Activated CD4-positive, alpha-beta T cell treated with anti-CD3 and anti-CD28 coated beads for 36 hours (primary cell): ENCODE measurements around the gene MAPK1. TPM values are rescaled to one million over a fixed set of nuclear protein-coding genes. Genes with fewer than 3 reads are reported as not detected.
"Not testable (repeated sequence)": the region's sequence is repeated elsewhere in the genome, so short reads cannot be mapped to it uniquely, and the experiment has no call there.

Experiments used
- ATAC-seq: fragments of 200-7000 bp; cut with Tn5 transposase; one replicate; pipeline ENCODE4 v1.10.0; 2021; ENCODE audit warnings: mild to moderate bottlenecking, moderate library complexity
- CTCF ChIA-PET: fragments of 350-600 bp; sonication (Branson Sonifier 250); formaldehyde crosslinking; loops from one replicate; lab custom pipeline; 2021; ENCODE audit warnings: antibody characterized with exemption; lab: Charles Lee
- POLR2A ChIA-PET: fragments of 350-600 bp; sonication (Branson Sonifier 250); formaldehyde crosslinking; loops from one replicate; lab custom pipeline; 2021; ENCODE audit warnings: antibody characterized with exemption, inconsistent platforms; lab: Charles Lee
- DNase-seq: peaks from one replicate; pipeline ENCODE4 v3.0.0-alpha.2; 2020
- H3K27ac Mint-ChIP-seq: one replicate; pipeline ENCODE4 v1.8.0; 2021; ENCODE audit warnings: mixed read lengths
- H3K27me3 Mint-ChIP-seq: one replicate; pipeline ENCODE4 v1.8.0; 2021; ENCODE audit warnings: mixed read lengths
- H3K36me3 Mint-ChIP-seq: one replicate; pipeline ENCODE4 v1.8.0; 2021; ENCODE audit warnings: low read depth, mixed read lengths
- H3K4me1 Mint-ChIP-seq: one replicate; pipeline ENCODE4 v1.8.0; 2021; ENCODE audit warnings: mixed read lengths
- H3K4me3 Mint-ChIP-seq: one replicate; pipeline ENCODE4 v1.8.0; 2021; ENCODE audit warnings: mild to moderate bottlenecking, moderate library complexity, mixed read lengths
- H3K9me3 Mint-ChIP-seq: one replicate; pipeline ENCODE4 v1.8.0; 2021; ENCODE audit warnings: low read depth, mixed read lengths
- intact Hi-C, 2 experiments: fragments of 100-400 bp; cut with DNase I in 1 of 2; cut with micrococcal nuclease in 1 of 2; formaldehyde crosslinking; loops; one replicate each; pipeline versions ENCODE4 v1.14.2 to v1.15.1; 2022 to 2024; cut with DNase I, micrococcal nuclease
- total RNA-seq, 2 experiments: library from RNA; stranded (reverse); gene quantifications; one replicate each; pipeline ENCODE4 v1.2.3, GENCODE V29; 2021

Gene MAPK1
- total RNA-seq, 2 experiments from 2014 or later: 91.9 to 108 TPM

- DNase-seq (no peak), ATAC-seq (peak; percentile 42)
- ChIA-PET POLR2A (interaction anchor here (0.6 kb wide), 1 partner anchor 61 kb away, joined by 4 read pairs; no protein-coding TSS in a partner anchor), CTCF (no interaction called here)
- Mint-ChIP-seq H3K27ac (no peak overlapping the region), H3K4me3 (no peak overlapping the region), H3K27me3 (no peaks in the 10 kb centered on the region), H3K9me3 (no peaks in the 10 kb centered on the region), H3K36me3 (peaks cover 56% of the 10 kb centered on the region), H3K4me1 (peaks cover 5% of the 10 kb centered on the region)
- intact Hi-C loops: no loop called here
Measured at GRCh38 chr22:21802056-21802455, 65.4 kb downstream of the MAPK1 start.

DNA sequence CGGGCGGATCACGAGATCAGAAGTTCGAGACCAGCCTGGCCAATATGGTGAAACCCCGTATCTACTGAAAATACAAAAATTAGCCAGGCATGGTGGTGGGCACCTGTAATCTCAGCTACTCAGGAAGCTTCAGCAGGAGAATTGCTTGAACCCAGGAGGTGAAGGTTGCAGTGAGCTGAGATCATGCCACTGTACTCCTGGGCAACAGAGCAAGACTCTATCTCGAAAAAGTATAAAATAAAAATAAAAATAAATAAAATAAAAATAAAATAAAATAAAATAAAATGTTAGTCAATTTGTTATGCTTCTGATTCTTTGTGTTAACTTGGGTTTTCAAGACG, 66.2 kb downstream of the MAPK1 start:
- DNase-seq, CTCF ChIA-PET, POLR2A ChIA-PET, ATAC-seq, H3K9me3 Mint-ChIP-seq, H3K4me1 Mint-ChIP-seq, H3K27ac Mint-ChIP-seq, H3K27me3 Mint-ChIP-seq, intact Hi-C loops, H3K4me3 Mint-ChIP-seq: not testable (repeated sequence)
- peaks cover 56% of the 10 kb centered on the region for H3K36me3 Mint-ChIP-seq

DNA sequence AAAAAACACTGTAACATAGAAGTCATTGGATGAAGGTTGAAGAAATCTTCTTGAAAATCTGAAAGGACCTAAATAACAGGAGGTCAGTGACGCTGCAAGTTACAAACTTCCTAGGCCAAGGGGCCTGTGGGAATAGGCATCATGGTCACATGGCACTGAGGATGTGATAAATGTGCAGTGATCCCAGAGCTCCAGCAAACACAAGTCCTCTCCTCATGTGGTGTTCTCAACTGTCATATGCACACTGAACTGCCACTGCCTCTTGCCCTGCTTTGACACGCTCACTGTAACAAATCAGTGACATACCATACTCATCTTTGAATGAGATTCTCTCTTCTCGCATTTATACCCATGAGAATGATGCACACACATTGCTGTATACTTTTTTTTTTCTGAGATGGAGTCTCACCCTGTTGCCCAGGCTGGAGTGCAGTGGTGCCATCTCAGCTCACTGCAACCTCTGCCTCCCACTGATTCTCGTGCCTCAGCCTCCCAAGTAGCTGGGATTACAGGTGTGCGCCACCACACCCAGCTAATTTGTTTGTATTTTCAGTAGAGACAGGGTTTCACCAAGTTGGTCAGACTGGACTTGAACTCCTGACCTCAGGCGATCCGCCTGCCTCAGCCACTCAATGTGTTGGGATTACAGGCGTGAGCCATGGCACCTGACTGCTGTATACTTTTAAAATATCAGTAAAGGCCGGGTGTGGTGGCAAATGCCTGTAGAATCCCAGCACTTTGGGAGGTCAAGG, 66.7 kb downstream of the MAPK1 start:
- ChIA-PET POLR2A (no interaction called here), CTCF (interaction anchor here (0.7 to 0.9 kb wide), 2 partner anchors 11 to 30 kb away, joined by 3 to 4 read pairs; no protein-coding TSS in a partner anchor)
- peaks cover 55% of the 10 kb centered on the region for H3K36me3 Mint-ChIP-seq
- no peaks in the 10 kb centered on the region for H3K9me3 Mint-ChIP-seq
- no peak for DNase-seq
- ATAC-seq: no peak
- H3K4me1 Mint-ChIP-seq: peaks cover 5% of the 10 kb centered on the region
- no peak overlapping the region for H3K27ac Mint-ChIP-seq
- intact Hi-C loops: no loop called here
- no peaks in the 10 kb centered on the region for H3K27me3 Mint-ChIP-seq
- H3K4me3 Mint-ChIP-seq: no peak overlapping the region

DNA sequence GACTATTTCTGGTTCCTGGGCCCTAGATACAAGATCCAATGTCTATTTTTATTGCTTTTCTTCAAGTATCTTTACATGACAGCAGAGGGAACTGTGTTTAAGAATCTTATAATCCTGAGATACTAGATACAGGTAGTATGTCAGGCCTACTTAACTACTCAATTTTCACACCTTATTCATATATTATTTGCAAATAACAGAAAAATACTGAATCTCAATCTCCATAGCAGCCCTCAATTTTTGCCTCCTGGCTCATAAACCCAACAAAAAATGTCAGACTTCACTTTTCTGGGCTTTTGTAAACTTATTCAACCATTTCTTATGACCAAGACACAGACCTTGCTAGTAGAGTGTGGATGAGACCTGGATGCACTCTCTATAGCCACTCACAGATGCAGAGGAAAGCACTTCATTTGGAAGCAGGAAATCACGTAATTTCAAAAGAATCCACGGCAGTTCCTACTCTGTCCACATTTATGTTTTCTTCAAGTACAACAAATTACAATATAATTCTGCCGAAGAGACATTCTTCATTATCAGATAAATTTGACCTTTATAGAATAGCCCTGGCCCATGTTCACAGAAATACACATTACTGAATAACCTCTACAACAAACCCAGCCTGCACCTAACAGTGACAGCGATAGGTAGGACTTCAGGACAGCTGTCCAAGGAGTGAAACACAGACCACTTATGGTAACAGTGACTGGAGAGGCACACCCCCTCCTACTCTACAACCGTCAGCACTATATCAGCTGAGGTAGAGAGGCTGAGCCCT, 69.8 kb downstream of the MAPK1 start:
- ChIA-PET POLR2A (interaction anchor here (0.6 kb wide), 1 partner anchor 171 kb away, joined by 8 read pairs; no protein-coding TSS in a partner anchor), CTCF (interaction anchor here (0.5 to 1.1 kb wide), 3 partner anchors 18 to 171 kb away, joined by 3 to 4 read pairs (median 3); no protein-coding TSS in a partner anchor)
- H3K27ac Mint-ChIP-seq: no peak overlapping the region
- peaks cover 38% of the 10 kb centered on the region for H3K36me3 Mint-ChIP-seq
- H3K27me3 Mint-ChIP-seq: no peaks in the 10 kb centered on the region
- DNase-seq (no peak), ATAC-seq (no peak)
- no peak overlapping the region for H3K4me3 Mint-ChIP-seq
- intact Hi-C loops: no loop called here
- no peaks in the 10 kb centered on the region for H3K9me3 Mint-ChIP-seq
- peaks cover 5% of the 10 kb centered on the region for H3K4me1 Mint-ChIP-seq

DNA sequence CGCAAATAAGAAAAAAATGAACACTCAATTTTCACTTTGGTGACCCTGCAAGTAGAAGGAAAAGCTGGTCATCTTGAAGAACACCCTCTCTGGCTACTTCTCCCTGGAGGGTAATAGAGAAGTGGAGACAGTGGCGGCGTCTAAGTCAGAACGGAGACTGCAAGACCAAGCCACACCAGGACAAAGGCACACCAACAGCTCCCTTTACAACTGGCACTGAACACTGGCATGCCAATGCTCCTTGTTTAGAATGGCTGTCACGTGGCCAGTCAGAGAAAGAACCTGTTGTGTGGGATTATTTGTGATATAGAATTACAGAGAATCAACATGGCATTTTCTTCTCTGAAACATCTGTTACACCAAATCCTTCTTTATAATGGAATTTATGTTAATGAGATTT, 70.6 kb downstream of the MAPK1 start:
- Mint-ChIP-seq H3K36me3 (peaks cover 38% of the 10 kb centered on the region), H3K27ac (no peak overlapping the region), H3K9me3 (no peaks in the 10 kb centered on the region), H3K4me3 (no peak overlapping the region), H3K4me1 (peaks cover 5% of the 10 kb centered on the region), H3K27me3 (no peaks in the 10 kb centered on the region)
- no peak for ATAC-seq
- ChIA-PET POLR2A (no interaction called here), CTCF (interaction anchor here (0.7 to 1.1 kb wide), 2 partner anchors 17 to 35 kb away, joined by 3 to 4 read pairs; no protein-coding TSS in a partner anchor)
- no peak for DNase-seq
- intact Hi-C loops: no loop called here

GRCh38 chr22:21796231-21796630, 71.2 kb downstream of the MAPK1 start:
- Mint-ChIP-seq H3K27ac (no peak overlapping the region), H3K4me1 (peaks cover 11% of the 10 kb centered on the region), H3K9me3 (no peaks in the 10 kb centered on the region), H3K27me3 (no peaks in the 10 kb centered on the region), H3K36me3 (peaks cover 37% of the 10 kb centered on the region), H3K4me3 (no peak overlapping the region)
- intact Hi-C loops: no loop called here
- ATAC-seq (no peak), DNase-seq (no peak)
- ChIA-PET POLR2A (no interaction called here), CTCF (interaction anchor here (1.1 kb wide), 1 partner anchor 35 kb away, joined by 3 read pairs; no protein-coding TSS in a partner anchor)

- POLR2A ChIA-PET, DNase-seq, H3K4me3 Mint-ChIP-seq, CTCF ChIA-PET, H3K9me3 Mint-ChIP-seq, H3K27me3 Mint-ChIP-seq, H3K27ac Mint-ChIP-seq, ATAC-seq: not testable (repeated sequence)
- Mint-ChIP-seq H3K36me3 (peaks cover 27% of the 10 kb centered on the region), H3K4me1 (peaks cover 16% of the 10 kb centered on the region)
- intact Hi-C loops: loop anchor here in 1 of 2 experiments (5.0 kb wide), 2 partner anchors 61 to 159 kb away; partner anchors contain the start of gene PPM1F
Measured at GRCh38 chr22:21793716-21794115, 73.7 kb downstream of the MAPK1 start.

GRCh38 chr22:21791635-21792625, 75.5 kb downstream of the MAPK1 start:
- Mint-ChIP-seq H3K9me3 (no peaks in the 10 kb centered on the region), H3K27me3 (no peaks in the 10 kb centered on the region), H3K27ac (peak overlapping the region; percentile 56), H3K36me3 (peaks cover 34% of the 10 kb centered on the region), H3K4me3 (peak overlapping the region; percentile 15), H3K4me1 (peaks cover 16% of the 10 kb centered on the region)
- ChIA-PET CTCF (interaction anchor here (1.1 kb wide), 2 partner anchors 25 to 27 kb away, joined by 3 read pairs; no protein-coding TSS in a partner anchor), POLR2A (no interaction called here)
- intact Hi-C loops: loop anchor here (1.0 to 5.0 kb wide), 8 partner anchors 24 to 160 kb away; partner anchors contain the start of genes MAPK1 (in 1 of the 2) and PPM1F (in 1 of the 2)
- DNase-seq (peak; percentile 70), ATAC-seq (peak; percentile 93)

DNA sequence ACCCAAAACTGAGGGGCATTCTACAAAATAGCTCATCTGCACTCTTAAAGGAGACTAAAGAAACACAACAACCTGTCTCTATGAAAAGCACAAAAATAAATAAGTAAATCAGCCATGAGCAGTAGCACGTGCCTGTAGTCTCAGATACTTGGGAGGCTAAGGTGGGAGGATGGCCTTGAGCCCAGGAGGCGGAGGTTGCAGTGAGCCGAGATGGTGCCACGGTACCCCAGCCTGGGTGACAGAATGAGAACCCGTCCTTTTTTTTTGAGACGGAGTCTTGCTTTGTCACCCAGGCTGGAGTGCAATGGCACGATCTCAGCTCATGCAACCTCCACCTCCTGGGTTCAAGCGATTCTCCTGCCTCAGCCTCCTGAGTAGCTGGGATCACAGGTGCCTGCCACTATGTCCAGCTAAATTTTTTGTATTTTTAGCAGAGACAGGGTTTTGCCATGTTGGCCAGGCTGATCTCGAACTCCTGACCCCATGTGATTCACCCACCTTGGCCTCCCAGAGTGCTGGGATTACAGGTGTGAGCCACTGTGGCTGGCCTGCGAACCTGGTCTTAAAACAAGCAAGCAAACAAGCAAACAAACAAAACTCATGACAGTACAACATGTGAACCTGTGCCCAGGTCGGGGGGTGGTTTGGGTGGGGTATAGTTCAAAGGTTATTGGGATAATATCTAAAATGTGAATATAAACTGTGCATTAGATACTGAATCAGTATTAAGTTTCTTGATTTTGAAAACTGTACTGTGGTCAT, 76.4 kb downstream of the MAPK1 start:
- H3K27me3 Mint-ChIP-seq, H3K9me3 Mint-ChIP-seq, POLR2A ChIA-PET, H3K4me3 Mint-ChIP-seq: not testable (repeated sequence)
- intact Hi-C loops: loop anchor here (1.0 to 5.0 kb wide), 8 partner anchors 24 to 161 kb away; partner anchors contain the start of genes MAPK1 (in 1 of the 2) and PPM1F (in 1 of the 2)
- peak; percentile 30 for DNase-seq
- Mint-ChIP-seq H3K27ac (peak overlapping the region; percentile 56), H3K4me1 (peaks cover 16% of the 10 kb centered on the region), H3K36me3 (peaks cover 29% of the 10 kb centered on the region)
- ATAC-seq: peak; percentile 5
- CTCF ChIA-PET: interaction anchor here (0.6 to 1.1 kb wide), 4 partner anchors 24 to 1009 kb away, joined by 3 to 4 read pairs (median 3); partner anchors contain the start of gene PRAME

- ATAC-seq (no peak), DNase-seq (no peak)
- Mint-ChIP-seq H3K4me1 (peaks cover 16% of the 10 kb centered on the region), H3K9me3 (no peaks in the 10 kb centered on the region), H3K27ac (no peak overlapping the region), H3K36me3 (peaks cover 29% of the 10 kb centered on the region), H3K4me3 (no peak overlapping the region), H3K27me3 (no peaks in the 10 kb centered on the region)
- intact Hi-C loops: loop anchor here in 1 of 2 experiments (2.0 to 5.0 kb wide), 3 partner anchors 58 to 162 kb away; partner anchors contain the start of genes MAPK1 and PPM1F
- ChIA-PET POLR2A (no interaction called here), CTCF (interaction anchor here (0.6 to 1.1 kb wide), 5 partner anchors 23 to 1008 kb away, joined by 3 to 4 read pairs (median 3); partner anchors contain the start of gene PRAME)
Measured at GRCh38 chr22:21790359-21790758, 77.1 kb downstream of the MAPK1 start.
